HFF-Myc (cell line): ENCODE measurements around the gene DNAH11.
"Not testable (repeated sequence)": the region's sequence is repeated elsewhere in the genome, so short reads cannot be mapped to it uniquely, and the experiment has no call there.

ENCODE experiments used
- DNase-seq: peaks from one replicate; pipeline ENCODE4 v3.0.0-alpha.2; 2011; ENCODE audit warnings: low read depth; ENCODE audit errors: extremely low read depth
- H3K4me3 ChIP-seq: replicated peaks from 2 replicates; pipeline ENCODE4 v1.5.1; 2011; ENCODE audit warnings: low read depth, mild to moderate bottlenecking, control low read depth, low read length
- TF ChIP-seq, protein P1 (sequence below): IDR thresholded peaks from 2 replicates; pipeline ENCODE4 v1.5.1; 2012; ENCODE audit warnings: mild to moderate bottlenecking, low read depth, low read length, control low read depth; ENCODE audit errors: missing control alignments

The DNAH11 gene

GRCh38 chr7:21656796-21657195, 114.0 kb downstream of the DNAH11 start:
- TF ChIP-seq, protein P1, sequence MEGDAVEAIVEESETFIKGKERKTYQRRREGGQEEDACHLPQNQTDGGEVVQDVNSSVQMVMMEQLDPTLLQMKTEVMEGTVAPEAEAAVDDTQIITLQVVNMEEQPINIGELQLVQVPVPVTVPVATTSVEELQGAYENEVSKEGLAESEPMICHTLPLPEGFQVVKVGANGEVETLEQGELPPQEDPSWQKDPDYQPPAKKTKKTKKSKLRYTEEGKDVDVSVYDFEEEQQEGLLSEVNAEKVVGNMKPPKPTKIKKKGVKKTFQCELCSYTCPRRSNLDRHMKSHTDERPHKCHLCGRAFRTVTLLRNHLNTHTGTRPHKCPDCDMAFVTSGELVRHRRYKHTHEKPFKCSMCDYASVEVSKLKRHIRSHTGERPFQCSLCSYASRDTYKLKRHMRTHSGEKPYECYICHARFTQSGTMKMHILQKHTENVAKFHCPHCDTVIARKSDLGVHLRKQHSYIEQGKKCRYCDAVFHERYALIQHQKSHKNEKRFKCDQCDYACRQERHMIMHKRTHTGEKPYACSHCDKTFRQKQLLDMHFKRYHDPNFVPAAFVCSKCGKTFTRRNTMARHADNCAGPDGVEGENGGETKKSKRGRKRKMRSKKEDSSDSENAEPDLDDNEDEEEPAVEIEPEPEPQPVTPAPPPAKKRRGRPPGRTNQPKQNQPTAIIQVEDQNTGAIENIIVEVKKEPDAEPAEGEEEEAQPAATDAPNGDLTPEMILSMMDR = no peak
- H3K4me3 ChIP-seq = no peak overlapping the region
- no peak for DNase-seq

GRCh38 chr7:21670496-21670895, 127.7 kb downstream of the DNAH11 start:
- no peak for DNase-seq
- no peak overlapping the region for H3K4me3 ChIP-seq
- TF ChIP-seq, protein P1 = no peak

DNA sequence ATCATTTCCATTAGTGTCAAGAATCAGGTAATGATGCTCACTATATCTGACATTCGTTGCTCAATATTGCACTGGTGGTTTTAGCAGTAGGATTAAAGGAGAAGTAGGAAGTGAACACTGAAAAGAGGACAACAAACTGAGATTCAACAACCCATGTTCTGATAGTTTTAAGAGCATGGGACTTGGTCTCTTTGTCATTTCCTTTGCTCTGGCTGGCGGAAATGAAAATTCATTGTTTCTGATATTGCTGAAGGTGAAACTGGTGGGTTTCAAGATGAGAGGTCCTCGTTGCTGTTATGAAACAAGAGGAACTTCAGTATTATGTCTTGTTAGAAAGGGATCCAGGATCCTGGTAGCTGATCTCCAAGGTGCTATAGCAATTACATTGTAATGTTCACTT, 129.0 kb downstream of the DNAH11 start:
- TF ChIP-seq, protein P1 = no peak
- no peak overlapping the region for H3K4me3 ChIP-seq
- DNase-seq = no peak

DNA sequence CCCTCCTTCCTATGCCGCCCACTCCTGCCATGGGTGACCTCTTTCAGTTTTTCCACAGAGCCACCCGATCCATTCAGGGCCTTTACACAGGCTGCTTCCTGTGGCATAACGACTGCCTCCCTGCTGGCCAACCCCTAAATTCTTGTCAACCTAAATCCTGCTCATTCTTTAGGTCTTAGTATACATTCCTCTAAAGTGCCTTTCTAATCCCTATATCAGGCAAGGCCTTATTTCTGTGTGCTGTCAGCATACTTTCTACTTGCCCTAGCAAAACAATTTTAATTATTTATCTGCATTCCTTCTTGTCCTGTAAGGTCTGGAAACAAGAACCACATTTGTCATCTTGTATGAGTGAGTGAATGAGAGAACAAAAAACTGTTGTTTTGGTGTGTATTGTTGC, 132.4 kb downstream of the DNAH11 start:
- no peak for DNase-seq
- no peak overlapping the region for H3K4me3 ChIP-seq
- TF ChIP-seq, protein P1 = no peak

- H3K4me3 ChIP-seq = no peak overlapping the region
- TF ChIP-seq, protein P1 = no peak
- no peak for DNase-seq
Measured at GRCh38 chr7:21690705-21691104, 147.9 kb downstream of the DNAH11 start.

- not testable (repeated sequence) for H3K4me3 ChIP-seq, DNase-seq
Measured at GRCh38 chr7:21691146-21691545, 148.3 kb downstream of the DNAH11 start.

- DNase-seq, H3K4me3 ChIP-seq: not testable (repeated sequence)
Measured at GRCh38 chr7:21700587-21700986, 157.7 kb downstream of the DNAH11 start.

GRCh38 chr7:21702303-21702702, 159.5 kb downstream of the DNAH11 start:
- no peak for DNase-seq
- TF ChIP-seq, protein P1 = no peak
- no peak overlapping the region for H3K4me3 ChIP-seq
